ENCODE measurements around the gene ATR. TPM values are rescaled to one million over a fixed set of nuclear protein-coding genes. Genes with fewer than 3 reads are reported as not detected.

The ATR gene
- total and polyA plus RNA-seq, 2 of the 4 experiments (the other 2 are of a cell fraction) = 9.5 to 28.0 TPM

DNA sequence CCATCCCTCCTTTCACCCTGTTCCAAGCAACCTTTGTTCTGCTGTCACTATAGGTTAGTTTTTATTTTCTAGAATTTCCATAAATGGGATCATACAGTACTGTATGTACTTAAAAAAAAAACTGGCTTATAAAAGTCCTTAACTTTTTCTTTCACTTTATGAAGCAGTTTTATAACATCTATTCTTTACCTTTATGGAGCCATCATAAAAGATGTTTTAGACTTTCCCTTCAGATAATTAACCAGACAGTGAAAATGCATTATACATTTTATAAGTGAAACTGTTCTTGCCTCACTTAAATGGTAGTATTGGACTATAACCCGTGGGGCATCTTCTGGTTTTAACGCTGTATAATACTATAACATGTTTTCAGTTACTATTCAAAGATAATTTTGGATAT lies 43.9 kb upstream of the ATR start:
- no peak overlapping the region for H4K5ac ChIP-seq (ENCODE audit: low read depth, low read length)
- no peak overlapping the region for H3K18ac ChIP-seq (ENCODE audit: low read depth, low read length)
- ATAC-seq (ENCODE audit: low read depth) = no peak
- H3K79me1 ChIP-seq (ENCODE audit: low read depth in 1 of 2, low read length in 2 of 2) = no peaks in the 10 kb centered on the region
- no peak overlapping the region for H3K9ac ChIP-seq (ENCODE audit: low read depth, low read length)
- no peak overlapping the region for H2BK15ac ChIP-seq (ENCODE audit: low read depth, low read length)
- ChIA-PET POLR2A (ENCODE audit: unreplicated experiment) (no interaction called here), CTCF (no interaction called here)
- intact Hi-C loops (cut with micrococcal nuclease) (no loop called here), dilution Hi-C loops (cut with HindIII; ENCODE audit: low sequenced_read_pairs, unreplicated experiment) (no loop called here), in situ Hi-C loops (cut with MboI; ENCODE audit: low sequenced_read_pairs) (no loop called here)
- H3K4ac ChIP-seq (ENCODE audit: low read depth, low read length) = no peak overlapping the region
- H2BK120ac ChIP-seq (ENCODE audit: low read depth, low read length) = no peak overlapping the region
- no peak overlapping the region for H2AFZ ChIP-seq (replicated peaks; ENCODE audit: low read length, poor library complexity)
- TF ChIP-seq NFE2L2 (IDR thresholded peaks at IDR 0.05; ENCODE audit: low read depth, low read length) = no peak
- no peak for TF ChIP-seq RCOR1 (IDR thresholded peaks at IDR 0.05; ENCODE audit: insufficient replicate concordance, low read length)
- TF ChIP-seq, protein P1, sequence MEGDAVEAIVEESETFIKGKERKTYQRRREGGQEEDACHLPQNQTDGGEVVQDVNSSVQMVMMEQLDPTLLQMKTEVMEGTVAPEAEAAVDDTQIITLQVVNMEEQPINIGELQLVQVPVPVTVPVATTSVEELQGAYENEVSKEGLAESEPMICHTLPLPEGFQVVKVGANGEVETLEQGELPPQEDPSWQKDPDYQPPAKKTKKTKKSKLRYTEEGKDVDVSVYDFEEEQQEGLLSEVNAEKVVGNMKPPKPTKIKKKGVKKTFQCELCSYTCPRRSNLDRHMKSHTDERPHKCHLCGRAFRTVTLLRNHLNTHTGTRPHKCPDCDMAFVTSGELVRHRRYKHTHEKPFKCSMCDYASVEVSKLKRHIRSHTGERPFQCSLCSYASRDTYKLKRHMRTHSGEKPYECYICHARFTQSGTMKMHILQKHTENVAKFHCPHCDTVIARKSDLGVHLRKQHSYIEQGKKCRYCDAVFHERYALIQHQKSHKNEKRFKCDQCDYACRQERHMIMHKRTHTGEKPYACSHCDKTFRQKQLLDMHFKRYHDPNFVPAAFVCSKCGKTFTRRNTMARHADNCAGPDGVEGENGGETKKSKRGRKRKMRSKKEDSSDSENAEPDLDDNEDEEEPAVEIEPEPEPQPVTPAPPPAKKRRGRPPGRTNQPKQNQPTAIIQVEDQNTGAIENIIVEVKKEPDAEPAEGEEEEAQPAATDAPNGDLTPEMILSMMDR (conservative IDR thresholded peaks at IDR 0.05; ENCODE audit: low read depth, low read length) = no peak
- TF ChIP-seq, protein P2, sequence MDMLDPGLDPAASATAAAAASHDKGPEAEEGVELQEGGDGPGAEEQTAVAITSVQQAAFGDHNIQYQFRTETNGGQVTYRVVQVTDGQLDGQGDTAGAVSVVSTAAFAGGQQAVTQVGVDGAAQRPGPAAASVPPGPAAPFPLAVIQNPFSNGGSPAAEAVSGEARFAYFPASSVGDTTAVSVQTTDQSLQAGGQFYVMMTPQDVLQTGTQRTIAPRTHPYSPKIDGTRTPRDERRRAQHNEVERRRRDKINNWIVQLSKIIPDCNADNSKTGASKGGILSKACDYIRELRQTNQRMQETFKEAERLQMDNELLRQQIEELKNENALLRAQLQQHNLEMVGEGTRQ (IDR thresholded peaks at IDR 0.05; ENCODE audit: low read depth, low read length) = no peak
- TF ChIP-seq FOS (IDR thresholded peaks at IDR 0.05; ENCODE audit: low read depth, low read length) = no peak
- TF ChIP-seq MAZ (IDR thresholded peaks at IDR 0.05; ENCODE audit: borderline replicate concordance, low read depth, low read length) = no peak
- no peak for TF ChIP-seq MAFK (IDR thresholded peaks at IDR 0.05; ENCODE audit: low read depth, low read length)
- no peak for TF ChIP-seq SMC3 (IDR thresholded peaks at IDR 0.05; ENCODE audit: low read depth, low read length)
- TF ChIP-seq, protein P3, sequence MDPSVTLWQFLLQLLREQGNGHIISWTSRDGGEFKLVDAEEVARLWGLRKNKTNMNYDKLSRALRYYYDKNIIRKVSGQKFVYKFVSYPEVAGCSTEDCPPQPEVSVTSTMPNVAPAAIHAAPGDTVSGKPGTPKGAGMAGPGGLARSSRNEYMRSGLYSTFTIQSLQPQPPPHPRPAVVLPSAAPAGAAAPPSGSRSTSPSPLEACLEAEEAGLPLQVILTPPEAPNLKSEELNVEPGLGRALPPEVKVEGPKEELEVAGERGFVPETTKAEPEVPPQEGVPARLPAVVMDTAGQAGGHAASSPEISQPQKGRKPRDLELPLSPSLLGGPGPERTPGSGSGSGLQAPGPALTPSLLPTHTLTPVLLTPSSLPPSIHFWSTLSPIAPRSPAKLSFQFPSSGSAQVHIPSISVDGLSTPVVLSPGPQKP (IDR thresholded peaks at IDR 0.05; ENCODE audit: borderline replicate concordance, low read depth, low read length) = no peak
- no peak for TF ChIP-seq POLR2A (IDR thresholded peaks at IDR 0.05; ENCODE audit: low read depth, low read length)
- no peak for TF ChIP-seq RFX5 (IDR thresholded peaks at IDR 0.05; ENCODE audit: low read depth, low read length)
- TF ChIP-seq CEBPB (IDR thresholded peaks at IDR 0.05; ENCODE audit: low read depth, low read length) = no peak
- no peak for TF ChIP-seq CHD1 (IDR thresholded peaks at IDR 0.05; ENCODE audit: low read depth, low read length)
- no peak for TF ChIP-seq RAD21 (IDR thresholded peaks at IDR 0.05; ENCODE audit: low read length)
- TF ChIP-seq MXI1 (IDR thresholded peaks at IDR 0.05; ENCODE audit: borderline replicate concordance, low read depth, low read length) = no peak
- no peak for TF ChIP-seq BHLHE40 (IDR thresholded peaks at IDR 0.05; ENCODE audit: low read depth, low read length)
- no peaks in the 10 kb centered on the region for H3K4me1 ChIP-seq (ENCODE audit: control insufficient read depth, insufficient read depth, low read length)
- no peaks in the 10 kb centered on the region for H3K9me3 ChIP-seq (ENCODE audit: control insufficient read depth, insufficient read depth, low read length)
- no peaks in the 10 kb centered on the region for H3K9me1 ChIP-seq (ENCODE audit: insufficient read depth, low read length)
- no peak overlapping the region for H2BK20ac ChIP-seq (ENCODE audit: low read depth, low read length)
- H3K36me3 ChIP-seq (ENCODE audit: control insufficient read depth, insufficient read depth, low read length) = no peaks in the 10 kb centered on the region
- H3K4me3 ChIP-seq (ENCODE audit: insufficient read depth, low read depth, low read length) = no peak overlapping the region
- no peak overlapping the region for H4K91ac ChIP-seq (ENCODE audit: insufficient read depth, low read depth, low read length)
- H3K4me2 ChIP-seq (ENCODE audit: low read depth, low read length) = no peak overlapping the region
- no peak overlapping the region for H3K23ac ChIP-seq (ENCODE audit: low read depth, low read length)
- H3K27ac ChIP-seq (ENCODE audit: insufficient read depth, low read length) = no peak overlapping the region
- no peak overlapping the region for H2BK5ac ChIP-seq (ENCODE audit: low read depth, low read length, poor library complexity, severe bottlenecking)
- no peak overlapping the region for H3K56ac ChIP-seq (ENCODE audit: extremely low read depth, insufficient read depth, low read length)
- H3K14ac ChIP-seq (replicated peaks; ENCODE audit: low read depth, low read length) = no peak overlapping the region
- DNase-seq = no peak
- H2AK5ac ChIP-seq (ENCODE audit: low read depth, low read length) = no peak overlapping the region
- no peak overlapping the region for H2AK9ac ChIP-seq (replicated peaks; ENCODE audit: low read depth, low read length, poor library complexity)
- no peaks in the 10 kb centered on the region for H4K20me1 ChIP-seq (ENCODE audit: insufficient read depth, low read length)
- peaks cover 2% of the 10 kb centered on the region; the same call in 1 of the 2 replicates for H3K27me3 ChIP-seq (ENCODE audit: control insufficient read depth, insufficient read depth, low read length)
- no CpG with 5 or more reads among the region's 2 CpGs for WGBS, 2 experiments (ENCODE audit: extremely low coverage in 2 of 2, insufficient read length in 1 of 2)
- no peak overlapping the region for H4K8ac ChIP-seq (ENCODE audit: low read depth in 2 of 2, low read length in 2 of 2)
- BruUV-seq (replicated peaks) = no TSS peak
